Measurements from ENCODE around the gene NPFF.
"Not testable (repeated sequence)": the region's sequence is repeated elsewhere in the genome, so short reads cannot be mapped to it uniquely, and the experiment has no call there.

NPFF gene

DNA sequence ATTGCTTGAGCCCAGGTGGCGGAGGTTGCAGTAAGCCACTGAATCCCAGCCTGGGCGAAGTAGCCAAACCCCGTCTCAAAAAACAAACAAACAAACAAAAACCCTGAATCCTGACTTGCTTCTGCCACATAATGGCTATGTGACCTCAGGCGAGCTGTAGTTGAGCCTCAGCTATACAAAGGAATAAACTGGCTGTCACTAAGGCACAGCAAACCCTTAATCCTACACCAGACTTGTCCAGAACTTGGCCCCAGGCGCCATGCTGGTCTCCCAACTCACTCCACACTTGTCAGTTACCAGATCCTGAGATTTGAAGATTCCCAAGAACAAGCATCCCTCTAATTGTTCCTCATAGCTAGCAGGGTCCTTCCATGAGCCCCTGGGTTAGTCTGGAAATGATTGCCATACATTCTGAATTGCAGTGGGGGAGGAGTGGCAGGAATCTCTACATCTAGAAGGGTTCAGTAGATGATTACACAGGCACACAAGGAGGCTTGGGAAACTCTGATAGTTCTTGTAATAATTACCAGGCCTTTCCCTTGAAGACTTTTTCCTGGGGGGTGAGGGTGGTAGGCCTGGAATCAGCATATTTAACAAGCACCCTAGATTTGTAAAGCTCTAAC is 17.9 kb downstream of the NPFF start:
- no peaks in the 10 kb centered on the region for H3K36me3 Mint-ChIP-seq
- H3K9me3 Mint-ChIP-seq: no peaks in the 10 kb centered on the region
- no peak overlapping the region for H3K27ac Mint-ChIP-seq
- peaks cover 22% of the 10 kb centered on the region for H3K4me1 Mint-ChIP-seq
- H3K4me3 Mint-ChIP-seq: no peak overlapping the region
- no peaks in the 10 kb centered on the region for H3K27me3 Mint-ChIP-seq

DNA sequence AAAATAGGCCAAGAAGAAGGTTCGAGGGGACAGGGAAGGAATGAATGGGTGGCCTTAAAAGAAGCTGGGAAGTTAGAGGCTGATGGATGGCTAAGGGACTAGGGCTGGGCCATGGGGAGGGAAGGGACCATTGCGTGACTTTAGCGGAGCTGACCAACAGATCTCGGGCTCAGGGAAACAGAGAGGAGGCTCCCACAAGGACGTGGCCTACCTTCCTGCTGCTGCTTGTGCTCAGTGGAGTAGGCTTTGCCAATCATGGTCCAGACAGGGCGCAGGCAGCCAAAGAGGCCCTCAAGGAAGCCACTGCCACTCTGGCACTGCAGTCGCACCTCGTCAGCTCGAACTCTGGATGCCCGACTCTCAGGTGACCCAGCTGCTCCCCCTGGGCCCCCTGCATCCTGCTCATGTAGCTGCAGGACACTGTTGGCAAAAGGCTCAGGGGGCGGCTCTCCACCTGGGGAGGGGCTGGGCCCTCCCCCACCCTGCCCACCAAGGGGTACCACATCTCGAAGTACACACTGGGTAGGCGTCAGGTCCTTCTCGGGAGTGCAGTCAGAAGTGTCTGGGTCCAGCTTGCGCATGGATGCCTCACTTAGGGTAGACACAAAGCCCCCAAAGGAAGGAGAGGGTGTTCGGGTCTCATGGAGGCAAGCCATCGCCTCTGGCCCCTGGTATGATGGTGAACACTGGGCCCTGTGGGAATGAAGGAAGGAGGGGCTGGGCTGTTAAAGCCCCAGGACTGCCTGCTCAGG is 20.4 kb downstream of the NPFF start:
- Mint-ChIP-seq H3K27me3 (no peaks in the 10 kb centered on the region), H3K9me3 (no peaks in the 10 kb centered on the region), H3K36me3 (peaks cover 3% of the 10 kb centered on the region), H3K4me1 (peaks cover 13% of the 10 kb centered on the region), H3K4me3 (no peak overlapping the region), H3K27ac (peak overlapping the region; percentile 62)

DNA sequence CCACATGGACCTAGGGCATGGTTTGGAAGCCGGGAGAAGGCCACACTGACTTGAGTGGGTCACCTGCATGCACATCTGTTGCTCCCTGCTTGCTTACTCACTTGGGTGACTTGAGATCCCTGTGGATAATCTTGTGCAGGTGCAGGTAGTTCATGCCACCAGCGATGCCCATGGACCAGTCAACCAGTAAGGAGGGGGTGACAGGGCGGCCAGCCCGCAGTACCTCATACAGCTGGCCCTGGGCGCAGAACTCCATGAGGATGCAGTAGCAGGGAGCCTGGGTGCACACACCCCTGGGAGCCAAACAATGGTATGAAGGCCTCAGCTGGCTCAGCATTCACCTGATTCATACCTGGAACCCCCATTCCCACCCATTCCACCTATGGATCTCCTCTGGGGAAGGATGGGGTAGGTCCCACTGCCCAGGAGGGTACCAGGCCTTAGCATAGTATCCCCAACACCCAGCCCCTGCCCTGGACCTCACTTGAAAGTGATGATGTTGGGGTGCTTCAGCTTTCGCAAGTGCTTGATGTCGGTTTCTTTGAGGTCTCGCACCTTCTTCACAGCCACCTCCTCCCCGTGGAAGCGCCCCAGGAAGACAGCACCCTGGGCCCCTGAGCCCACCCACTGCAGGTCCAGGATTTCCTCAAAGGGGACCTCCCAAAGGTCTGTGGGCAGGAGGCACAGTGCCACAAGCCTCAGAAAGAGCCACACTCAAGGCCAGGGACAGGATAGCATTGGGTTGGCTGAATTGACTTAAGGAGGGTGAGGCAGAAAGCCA is 21.1 kb downstream of the NPFF start:
- Mint-ChIP-seq H3K36me3 (peaks cover 3% of the 10 kb centered on the region), H3K9me3 (no peaks in the 10 kb centered on the region), H3K4me1 (peaks cover 12% of the 10 kb centered on the region), H3K4me3 (no peak overlapping the region), H3K27me3 (no peaks in the 10 kb centered on the region), H3K27ac (peak overlapping the region; percentile 62)

DNA sequence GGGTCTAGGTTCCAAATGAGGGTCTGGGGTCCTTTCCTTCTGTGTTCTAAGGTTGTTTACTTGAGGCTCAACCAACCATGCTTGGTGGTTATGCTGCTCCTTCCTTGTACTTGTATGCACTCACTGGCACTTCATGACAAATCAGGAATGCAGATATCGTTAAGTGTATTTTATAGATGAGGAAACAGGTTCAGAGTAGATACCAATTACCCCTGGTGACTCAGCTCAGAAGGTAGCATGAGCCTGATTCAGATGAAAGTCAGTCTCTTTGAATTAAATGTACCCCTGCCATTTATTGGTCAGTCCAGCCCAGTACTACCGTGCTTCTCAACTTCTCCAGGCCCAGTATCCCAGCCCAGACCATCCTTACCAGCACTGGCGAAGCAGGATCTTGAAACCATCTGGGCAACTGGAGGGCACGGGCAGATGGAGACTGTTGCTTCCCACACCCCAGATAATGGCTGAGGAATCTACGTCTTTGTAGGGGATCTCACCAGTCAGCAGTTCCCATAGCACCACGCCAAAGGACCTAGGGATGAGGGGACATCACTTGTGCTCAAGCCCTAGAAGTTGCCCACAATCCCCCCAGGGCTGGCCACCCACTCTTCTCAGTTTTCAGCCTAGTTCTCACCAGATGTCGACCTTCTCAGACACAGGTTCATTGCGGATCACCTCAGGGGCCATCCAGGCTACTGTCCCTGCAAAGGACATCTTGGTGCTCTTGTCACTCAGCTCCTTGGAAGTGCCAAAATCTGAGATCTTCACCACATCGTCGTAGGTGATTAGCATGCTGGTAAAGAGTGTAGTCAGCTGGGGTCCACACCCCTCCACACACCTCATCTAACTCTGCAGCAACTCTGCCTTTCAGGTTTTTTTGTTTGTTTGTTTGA is 22.4 kb downstream of the NPFF start:
- no peaks in the 10 kb centered on the region for H3K9me3 Mint-ChIP-seq
- H3K27ac Mint-ChIP-seq: peak overlapping the region; percentile 35
- peaks cover 3% of the 10 kb centered on the region for H3K36me3 Mint-ChIP-seq

DNA sequence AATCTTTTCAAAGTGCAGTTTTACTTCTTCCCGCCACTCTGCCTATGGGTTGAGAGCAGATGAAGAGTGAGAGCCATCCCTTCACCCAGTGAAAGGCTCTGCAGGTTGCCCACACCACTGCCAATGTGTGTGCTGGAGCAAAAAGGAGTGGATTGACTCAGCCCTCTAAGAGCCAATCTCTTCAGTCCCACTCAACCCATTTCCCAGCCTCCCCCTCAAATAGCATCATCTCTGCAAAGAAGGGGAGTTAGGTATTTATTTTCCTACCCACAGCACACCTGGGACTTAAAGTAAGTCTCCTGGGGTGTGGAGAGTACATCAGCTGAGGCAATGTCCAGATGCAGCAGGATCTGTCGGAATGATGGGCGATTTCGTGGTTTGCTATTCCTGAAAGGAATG is 23.3 kb downstream of the NPFF start:
- Mint-ChIP-seq H3K4me3 (no peak overlapping the region), H3K27me3 (no peaks in the 10 kb centered on the region), H3K36me3 (peaks cover 3% of the 10 kb centered on the region), H3K4me1 (peaks cover 15% of the 10 kb centered on the region), H3K9me3 (no peaks in the 10 kb centered on the region), H3K27ac (peak overlapping the region; percentile 60)

More for the DNA sequence above, 22.4 kb downstream of the NPFF start:
- Mint-ChIP-seq H3K4me3 (no peak overlapping the region), H3K4me1 (peaks cover 12% of the 10 kb centered on the region), H3K27me3 (no peaks in the 10 kb centered on the region)

GRCh38 chr12:53483225-53483978 is 23.9 kb downstream of the NPFF start:
- H3K27me3 Mint-ChIP-seq: no peaks in the 10 kb centered on the region

DNA sequence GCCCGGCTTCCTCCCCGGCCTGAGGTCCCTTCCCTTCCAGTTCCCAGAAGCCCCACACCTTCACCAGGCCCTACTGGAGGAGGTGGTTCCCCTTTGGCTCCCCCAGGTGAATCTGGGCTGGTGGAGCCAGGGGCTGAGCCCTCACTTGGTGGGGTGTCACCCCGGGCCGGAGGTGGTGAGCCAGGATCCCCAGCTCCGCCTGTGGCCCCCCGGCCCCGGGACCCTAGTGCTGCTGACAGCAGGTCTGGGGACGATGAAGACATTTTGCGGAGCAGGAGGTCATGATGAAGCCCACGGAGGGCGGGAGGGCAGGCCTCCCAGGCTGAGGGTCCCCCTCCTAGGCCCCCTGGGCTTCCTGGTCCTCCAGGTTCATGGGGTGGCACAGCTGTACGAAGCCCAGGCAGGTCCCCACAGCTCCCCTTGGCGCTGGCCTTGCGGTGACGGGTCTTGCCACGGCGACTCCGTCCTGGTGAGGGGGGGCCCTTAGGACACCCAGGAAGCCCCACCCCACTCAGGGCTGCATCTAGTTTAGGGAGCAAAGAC is 24.6 kb downstream of the NPFF start:
- Mint-ChIP-seq H3K4me3 (no peak overlapping the region), H3K27me3 (no peaks in the 10 kb centered on the region), H3K9me3 (no peaks in the 10 kb centered on the region), H3K36me3 (peaks cover 3% of the 10 kb centered on the region), H3K4me1 (peaks cover 19% of the 10 kb centered on the region), H3K27ac (peak overlapping the region; percentile 30)

More at GRCh38 chr12:53483225-53483978, 23.9 kb downstream of the NPFF start:
- Mint-ChIP-seq H3K36me3 (peaks cover 3% of the 10 kb centered on the region), H3K4me3 (no peak overlapping the region), H3K27ac (peak overlapping the region; percentile 19), H3K4me1 (peaks cover 19% of the 10 kb centered on the region), H3K9me3 (no peaks in the 10 kb centered on the region)

GRCh38 chr12:53481939-53482586 is 25.2 kb downstream of the NPFF start:
- no peaks in the 10 kb centered on the region for H3K27me3 Mint-ChIP-seq
- peaks cover 3% of the 10 kb centered on the region for H3K36me3 Mint-ChIP-seq
- peak overlapping the region; percentile 89 for H3K27ac Mint-ChIP-seq

DNA sequence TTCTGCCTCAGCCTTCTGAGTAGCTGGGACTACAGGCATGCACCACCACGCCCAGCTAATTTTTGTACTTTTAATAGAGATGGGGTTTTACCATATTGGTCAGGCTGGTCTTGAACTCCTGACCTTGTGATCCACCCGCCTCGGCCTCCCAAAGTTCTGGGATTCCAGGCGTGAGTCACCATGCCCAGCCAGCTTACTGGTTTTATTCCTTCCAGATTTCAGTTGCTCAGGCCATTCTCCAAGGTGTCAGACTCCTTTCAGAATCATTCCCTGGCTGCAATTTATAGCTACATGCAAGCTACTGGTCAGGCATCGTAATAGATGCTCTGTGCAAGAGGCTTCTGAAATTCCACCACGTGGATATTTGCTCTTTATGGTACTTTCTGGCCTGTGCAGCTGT is 25.8 kb downstream of the NPFF start:
- not testable (repeated sequence) for H3K9me3 Mint-ChIP-seq, H3K27ac Mint-ChIP-seq, H3K27me3 Mint-ChIP-seq, H3K4me3 Mint-ChIP-seq, H3K36me3 Mint-ChIP-seq
- H3K4me1 Mint-ChIP-seq: peaks cover 26% of the 10 kb centered on the region

More at GRCh38 chr12:53481939-53482586, 25.2 kb downstream of the NPFF start:
- Mint-ChIP-seq H3K9me3 (no peaks in the 10 kb centered on the region), H3K4me3 (no peak overlapping the region), H3K4me1 (peaks cover 20% of the 10 kb centered on the region)

- Mint-ChIP-seq H3K4me3 (no peak overlapping the region), H3K36me3 (peaks cover 8% of the 10 kb centered on the region), H3K27me3 (no peaks in the 10 kb centered on the region), H3K9me3 (no peaks in the 10 kb centered on the region), H3K27ac (no peak overlapping the region), H3K4me1 (peaks cover 33% of the 10 kb centered on the region)
These were observed 26.5 kb downstream of the NPFF start for GRCh38 chr12:53480491-53481442.

GRCh38 chr12:53479331-53479730 is 28.0 kb downstream of the NPFF start:
- no peaks in the 10 kb centered on the region for H3K9me3 Mint-ChIP-seq
- H3K36me3 Mint-ChIP-seq: peaks cover 10% of the 10 kb centered on the region
- peaks cover 45% of the 10 kb centered on the region for H3K4me1 Mint-ChIP-seq
- peak overlapping the region; percentile 30 for H3K27ac Mint-ChIP-seq
- H3K4me3 Mint-ChIP-seq: no peak overlapping the region
- H3K27me3 Mint-ChIP-seq: no peaks in the 10 kb centered on the region

GRCh38 chr12:53478865-53479264 is 28.4 kb downstream of the NPFF start:
- no peaks in the 10 kb centered on the region for H3K27me3 Mint-ChIP-seq
- peaks cover 47% of the 10 kb centered on the region for H3K4me1 Mint-ChIP-seq
- peaks cover 9% of the 10 kb centered on the region for H3K36me3 Mint-ChIP-seq
- H3K27ac Mint-ChIP-seq: peak overlapping the region; percentile 65
- H3K9me3 Mint-ChIP-seq: no peaks in the 10 kb centered on the region
- H3K4me3 Mint-ChIP-seq: no peak overlapping the region

- no peak overlapping the region for H3K4me3 Mint-ChIP-seq
- peaks cover 56% of the 10 kb centered on the region for H3K4me1 Mint-ChIP-seq
- H3K27ac Mint-ChIP-seq: peak overlapping the region; percentile 72
- H3K27me3 Mint-ChIP-seq: no peaks in the 10 kb centered on the region
- H3K9me3 Mint-ChIP-seq: no peaks in the 10 kb centered on the region
- H3K36me3 Mint-ChIP-seq: peaks cover 10% of the 10 kb centered on the region
These were observed 30.5 kb downstream of the NPFF start for GRCh38 chr12:53476769-53477209.

All from activated naive CD4-positive, alpha-beta T cell treated with anti-CD3 and anti-CD28 coated beads, Interleukin-2, amount 50 U/mL, for 24 hours (primary cell).